Erythroblast (primary cell): Measurements from ENCODE around the gene DUS1L.

Experiments
- GATA1 ChIP-seq: IDR thresholded peaks from 2 replicates; pipeline ENCODE4 v1.6.1; 2011; ENCODE audit warnings: low read depth, mild to moderate bottlenecking, control low read depth, low read length, moderate library complexity
- POLR2A ChIP-seq: IDR thresholded peaks from 2 replicates; pipeline ENCODE4 v1.6.1; 2011; ENCODE audit warnings: mild to moderate bottlenecking, low read length

DNA sequence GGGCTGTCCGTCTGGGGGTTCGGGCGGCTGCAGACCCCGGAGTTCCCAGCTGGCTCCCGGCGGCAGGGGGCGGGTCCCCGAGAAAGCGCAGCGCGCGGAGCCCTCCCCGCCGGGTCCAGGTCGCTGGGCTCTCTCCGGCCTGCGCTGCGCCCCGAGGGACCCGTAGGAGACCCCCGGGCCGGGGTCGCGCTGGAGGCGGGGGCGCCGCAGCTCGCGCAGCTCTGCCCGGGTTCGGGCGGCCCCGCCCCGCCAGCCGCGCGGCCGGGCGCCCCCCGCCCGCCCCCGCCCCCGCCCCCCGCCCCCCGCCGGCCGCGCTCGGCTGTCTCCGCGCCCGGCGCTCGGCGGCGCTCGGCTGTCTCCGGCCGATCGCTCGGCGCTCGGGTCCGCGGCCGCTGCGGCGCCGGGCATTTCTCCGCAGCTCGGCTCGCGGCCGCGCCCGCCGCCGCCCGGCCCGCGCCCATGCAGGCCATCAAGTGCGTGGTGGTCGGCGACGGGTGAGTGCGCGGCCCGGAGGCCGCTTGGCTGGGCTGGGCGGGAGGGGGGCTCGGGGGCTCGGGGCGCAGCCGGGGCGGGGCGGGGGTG, 34.2 kb downstream of the DUS1L start, which contains the start of gene RAC3:
- TF ChIP-seq POLR2A (no peak), GATA1 (no peak)
